Posterior cingulate gyrus (tissue), 11 donors: ENCODE measurements around the gene RNF113B.

Source experiments
- DNase-seq, 10 donors: peaks; one replicate each; pipeline versions ENCODE4 v3.0.0 to v3.0.0-alpha.2; 2020 to 2021; ENCODE audit warnings: mixed read lengths in 3 of 10
- intact Hi-C: fragments of 100-400 bp; cut with DNase I; formaldehyde crosslinking; loops from one replicate; pipeline ENCODE4 v1.15.1; 2023

Gene RNF113B

DNA sequence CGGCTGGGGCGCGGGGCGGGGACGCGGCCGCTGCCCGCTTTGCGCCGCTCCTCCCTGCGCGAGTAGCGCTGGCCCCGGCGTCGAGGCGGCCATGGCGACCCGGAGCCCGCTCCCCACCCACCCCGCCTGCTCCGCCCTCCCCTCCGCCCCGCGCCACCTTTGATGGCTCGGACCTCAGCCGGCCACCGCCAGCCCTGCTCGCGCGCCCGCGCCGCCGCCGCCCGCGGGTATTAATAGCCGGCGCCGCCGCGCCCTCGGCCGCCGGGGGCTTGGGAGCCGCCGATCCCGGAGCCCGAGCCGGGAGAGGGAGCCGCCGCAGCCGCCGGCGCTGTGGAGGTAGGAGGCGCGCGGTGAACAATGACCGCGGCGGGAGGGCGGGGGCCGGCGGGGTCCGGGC lies 33.9 kb downstream of the RNF113B start:
- intact Hi-C loops, result loop anchor here (2.0 to 5.0 kb wide), 2 partner anchors 166 to 254 kb away; no protein-coding TSS in a partner anchor
- peak in 6 of 10 donors; percentile 5 to 84 (median 32) for DNase-seq

DNA sequence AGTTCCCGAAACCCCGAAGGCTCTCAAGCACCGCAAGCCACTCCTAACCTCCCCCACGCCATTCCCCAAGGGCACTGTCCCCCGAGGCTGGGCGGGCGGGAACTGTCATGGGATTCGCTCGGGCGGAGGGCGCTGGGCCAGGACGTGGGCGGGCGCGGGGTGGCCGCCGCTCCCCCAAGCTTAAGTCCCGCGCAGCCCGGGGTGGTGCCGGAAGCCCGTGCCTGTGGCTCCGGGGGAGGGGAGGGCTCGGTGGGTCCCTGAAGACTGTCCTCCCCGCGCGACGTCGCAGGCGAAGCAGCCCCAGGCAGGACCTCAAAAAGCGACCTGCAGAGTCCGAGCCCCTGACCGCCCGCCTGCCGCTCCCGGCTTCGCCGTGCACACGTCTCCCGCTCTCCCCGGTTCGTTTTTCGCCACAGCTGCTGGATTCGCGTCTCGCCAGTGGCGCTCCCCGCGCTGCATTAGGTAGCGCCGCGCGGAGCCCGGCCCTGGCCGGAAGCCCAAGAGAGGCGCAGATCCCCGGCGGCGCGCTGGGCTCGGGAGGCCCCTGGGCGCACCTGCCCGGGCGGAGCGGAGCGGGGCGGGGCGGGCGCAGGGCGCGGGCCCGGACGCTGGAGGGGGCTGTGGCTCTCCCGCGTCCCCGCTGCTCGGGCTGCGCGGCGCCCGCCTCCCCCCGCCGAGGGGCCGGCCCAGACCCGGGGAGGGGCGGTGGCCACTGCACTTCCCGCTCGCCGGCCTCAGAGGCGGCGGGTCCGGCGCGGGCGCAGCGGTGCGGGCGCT lies 34.5 kb downstream of the RNF113B start, which contains the start of gene FARP1:
TSS of gene FARP1 (plus strand) at position 715 of the 777 bp plus-strand sequence. CDS start 70,149 bp downstream, outside the sequence.
- intact Hi-C loops, result loop anchor here (2.0 to 5.0 kb wide), 2 partner anchors 165 to 254 kb away; no protein-coding TSS in a partner anchor
- peak in 9 of 10 donors; percentile 32 to 94 (median 52) for DNase-seq

DNA sequence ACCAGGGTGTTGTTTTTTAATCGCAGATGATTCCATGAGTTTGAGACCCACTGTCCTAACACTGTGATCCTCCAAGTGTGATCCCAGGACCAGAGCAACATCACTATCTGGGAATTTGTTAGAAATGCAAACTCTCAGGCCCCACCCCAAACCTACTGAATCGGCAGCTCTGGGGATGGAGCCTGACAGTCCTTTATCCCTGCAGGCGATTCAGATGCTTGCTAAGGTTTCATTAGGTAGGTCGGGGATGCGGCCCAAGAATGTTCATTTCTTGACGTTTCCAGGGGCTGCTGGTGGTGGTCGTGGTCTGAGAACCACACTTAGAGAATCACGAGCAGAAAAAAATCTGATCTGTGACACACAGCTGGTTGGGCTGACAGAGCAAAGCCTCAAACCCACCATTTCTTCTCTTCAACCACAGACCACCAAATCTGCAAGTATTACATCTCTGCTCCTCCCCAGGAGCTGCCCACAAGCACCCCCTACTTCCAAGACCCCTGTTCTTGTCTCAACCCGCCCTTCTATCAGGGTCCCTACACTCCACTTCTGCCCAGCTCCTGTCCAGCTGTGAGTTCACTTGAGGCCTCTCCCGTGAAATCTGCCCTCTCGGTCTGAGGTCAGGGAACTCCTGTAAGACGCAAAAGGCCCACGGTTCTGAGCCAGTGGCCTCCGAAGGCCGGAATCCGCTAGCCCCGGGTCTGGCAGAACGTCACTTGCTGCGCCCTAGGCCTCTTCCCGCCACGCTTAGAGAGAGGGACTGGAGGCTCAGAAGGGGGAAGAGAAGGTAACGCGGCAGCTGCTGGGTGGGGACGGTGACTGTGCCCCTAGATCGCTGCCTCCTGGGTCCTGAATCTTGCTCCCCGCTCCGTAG lies 35.3 kb downstream of the RNF113B start:
- intact Hi-C loops, result loop anchor here (2.0 to 5.0 kb wide), 2 partner anchors 164 to 255 kb away; no protein-coding TSS in a partner anchor
- DNase-seq, result peak in 5 of 10 donors; percentile 6 to 86 (median 17)

DNA sequence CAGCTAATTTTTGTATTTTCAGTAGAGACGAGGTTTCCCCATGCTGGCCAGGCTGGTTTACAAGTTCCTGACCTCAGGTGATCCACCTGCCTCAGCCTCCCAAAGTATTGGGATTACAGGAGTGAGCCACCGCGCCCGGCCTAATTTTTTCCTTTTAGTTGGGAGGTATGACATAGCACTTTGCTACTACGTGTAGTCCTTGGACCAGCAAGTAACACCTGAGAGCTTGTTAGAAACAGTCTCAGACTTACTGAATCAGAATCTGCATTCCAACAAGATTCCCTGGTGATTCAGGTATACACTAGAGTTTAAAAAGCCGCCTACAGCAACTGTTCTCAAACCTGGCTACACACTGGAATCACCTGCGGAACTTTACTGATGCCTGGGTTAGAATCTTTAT lies 36.0 kb downstream of the RNF113B start:
- no peak for DNase-seq
- intact Hi-C loops, result loop anchor here (5.0 kb wide), 1 partner anchor 164 kb away; no protein-coding TSS in a partner anchor

DNA sequence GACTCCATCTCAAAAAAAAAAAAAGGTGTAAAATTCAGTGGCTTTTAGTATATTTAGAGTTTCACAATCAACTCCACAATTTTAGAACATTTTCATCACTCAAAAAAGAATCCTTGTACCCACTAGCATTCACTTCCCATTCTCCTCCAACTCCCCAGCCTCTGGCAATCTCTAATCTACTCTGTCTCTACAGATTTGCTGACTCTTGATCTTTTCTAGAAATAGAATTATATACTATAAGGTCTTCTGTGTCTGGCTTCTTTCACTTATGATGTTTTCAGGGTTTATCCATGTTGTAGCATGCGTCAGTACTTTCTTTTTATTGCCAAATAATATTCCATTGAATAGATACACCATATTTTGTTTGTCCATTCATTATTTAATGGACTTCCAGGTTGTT lies 42.2 kb downstream of the RNF113B start:
- intact Hi-C loops, result no loop called here
- no peak for DNase-seq

DNA sequence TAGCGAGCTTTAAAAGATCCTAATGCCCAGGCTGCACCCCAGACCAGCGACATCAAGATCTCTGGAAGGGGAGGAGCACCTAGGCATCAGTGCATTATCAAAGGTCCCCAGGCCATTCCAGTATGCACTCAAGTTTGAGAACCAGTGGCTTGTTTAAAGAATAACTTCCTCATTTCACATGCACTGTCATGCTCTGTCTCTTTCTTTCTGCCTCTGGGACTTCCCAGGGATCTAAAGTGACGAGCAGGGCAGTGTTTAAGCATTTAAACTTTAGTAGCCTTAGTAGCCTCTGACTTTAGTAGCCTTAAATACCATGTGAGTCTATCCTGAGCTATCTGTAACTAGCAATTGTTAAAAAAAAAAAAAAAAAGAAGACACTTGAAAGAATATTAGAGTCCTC lies 43.1 kb downstream of the RNF113B start:
- intact Hi-C loops, result no loop called here
- no peak for DNase-seq

DNA sequence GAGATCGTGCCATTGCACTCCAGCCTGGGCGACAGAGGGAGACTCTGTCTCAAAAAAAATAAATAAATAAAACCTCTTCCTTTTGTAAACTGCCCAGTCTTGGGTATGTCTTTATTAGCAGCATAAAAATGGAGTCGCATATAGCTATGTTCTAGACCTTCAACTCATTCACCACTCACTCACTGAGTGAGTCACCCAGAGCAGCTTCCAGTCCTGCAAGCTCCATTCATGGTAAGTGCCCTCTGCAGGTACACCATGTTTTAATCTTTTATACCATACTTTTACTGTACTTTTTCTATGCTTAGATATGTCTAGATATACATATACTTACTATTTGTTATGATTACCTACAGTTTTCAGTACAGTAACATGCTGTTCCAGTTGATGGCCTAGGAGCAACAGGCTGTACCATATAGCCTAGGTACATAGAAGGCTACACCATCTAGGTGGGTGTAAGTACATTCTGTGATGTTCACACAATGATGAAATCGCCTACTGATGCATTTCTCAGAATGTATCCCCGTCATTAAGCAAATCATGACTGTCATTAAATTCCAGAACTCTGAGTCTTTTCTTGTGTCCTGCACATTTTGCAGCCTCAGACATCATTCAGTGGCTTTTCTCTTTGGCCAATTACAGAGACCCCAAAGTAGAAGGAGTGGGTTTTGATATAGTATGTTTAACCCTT lies 47.9 kb downstream of the RNF113B start:
- no peak for DNase-seq
- intact Hi-C loops, result no loop called here
